PC-9 (cell line): ENCODE measurements around the gene EMSY. TPM values are rescaled to one million over a fixed set of nuclear protein-coding genes. Genes with fewer than 3 reads are reported as not detected.

ENCODE experiments used
- BruUV-seq: library from RNA; stranded (reverse); fragments of 400-500 nt; replicated peaks from 2 replicates; lab custom pipeline; 2021; lab: Mats Ljungman, UMichigan
- CTCF ChIA-PET: fragments of 300-600 bp; sonication (Branson Sonifier 250); formaldehyde crosslinking; loops from one replicate; lab custom pipeline; 2022; ENCODE audit warnings: antibody characterized with exemption; lab: Charles Lee
- POLR2A ChIA-PET: fragments of 300-600 bp; sonication (Branson Sonifier 250); formaldehyde crosslinking; loops from one replicate; lab custom pipeline; 2022; ENCODE audit warnings: antibody characterized with exemption; ENCODE audit not compliant: unreplicated experiment; lab: Charles Lee
- DNase-seq, 2 experiments: peaks; one replicate each; pipeline versions ENCODE4 v3.0.0 to v3.0.0-alpha.2; 2015 to 2022; ENCODE audit warnings: mixed read lengths in 1 of 2
- H2AFZ ChIP-seq: fragments of 200-600 bp; sonication (generic); 2 replicates; pipeline ENCODE4 v1.8.1; 2017; ENCODE audit warnings: antibody characterized with exemption
- H3F3A ChIP-seq: fragments of 200-600 bp; sonication (generic); 2 replicates; pipeline ENCODE4 v1.8.1; 2017; ENCODE audit warnings: antibody characterized with exemption, mild to moderate bottlenecking, low read depth; ENCODE audit not compliant: insufficient read depth
- H3K27ac ChIP-seq: fragments of 200-600 bp; sonication (generic); 2 replicates; pipeline ENCODE4 v1.6.1; 2016; ENCODE audit warnings: mixed run types
- H3K27me3 ChIP-seq: fragments of 200-600 bp; sonication (generic); 2 replicates; pipeline ENCODE4 v1.6.1; 2016; ENCODE audit warnings: low read depth, mixed run types; ENCODE audit not compliant: insufficient read depth
- H3K36me3 ChIP-seq: fragments of 200-600 bp; sonication (generic); 2 replicates; pipeline ENCODE4 v1.6.1; 2016; ENCODE audit warnings: low read depth, mixed run types
- H3K4me1 ChIP-seq: fragments of 200-600 bp; sonication (generic); replicated peaks from 2 replicates; pipeline ENCODE4 v1.6.1; 2016; ENCODE audit warnings: mixed run types; ENCODE audit not compliant: insufficient read depth
- H3K4me2 ChIP-seq: fragments of 200-600 bp; sonication (generic); 2 replicates; pipeline ENCODE4 v1.6.1; 2017; ENCODE audit warnings: mixed run types
- H3K4me3 ChIP-seq: fragments of 200-600 bp; sonication (generic); 2 replicates; pipeline ENCODE4 v1.6.1; 2016; ENCODE audit warnings: mixed run types
- H3K79me2 ChIP-seq: fragments of 200-600 bp; sonication (generic); 2 replicates; pipeline ENCODE4 v1.6.1; 2017; ENCODE audit warnings: low read depth, mixed run types
- H3K9me2 ChIP-seq: fragments of 200-600 bp; sonication (generic); 2 replicates; pipeline ENCODE4 v1.8.1; 2017; ENCODE audit warnings: mild to moderate bottlenecking; ENCODE audit not compliant: insufficient read depth
- H3K9me3 ChIP-seq: fragments of 200-600 bp; sonication (generic); 2 replicates; pipeline ENCODE4 v1.8.1; 2016; ENCODE audit warnings: low read depth; ENCODE audit not compliant: insufficient read depth
- H4K20me1 ChIP-seq: fragments of 200-600 bp; sonication (generic); 2 replicates; pipeline ENCODE4 v1.8.1; 2017; ENCODE audit not compliant: insufficient read depth
- EZH2 ChIP-seq: fragments of 200-600 bp; sonication (generic); IDR thresholded peaks from 2 replicates; pipeline ENCODE4 v1.8.0; 2017; ENCODE audit warnings: antibody characterized with exemption, low read depth
- intact Hi-C: fragments of 100-400 bp; cut with micrococcal nuclease; formaldehyde crosslinking; loops from one replicate; pipeline ENCODE4 v1.10.0; 2022; ENCODE audit not compliant: unreplicated experiment
- total RNA-seq: library from RNA; stranded (reverse); gene quantifications from 2 replicates; pipeline ENCODE4 v1.2.3, GENCODE V29; 2021
- TF ChIP-seq, protein P1 (sequence below): fragments of 200-600 bp; sonication (generic); conservative IDR thresholded peaks from 2 replicates; pipeline ENCODE4 v1.6.1; 2017; ENCODE audit warnings: mixed run types, antibody characterized with exemption, mild to moderate bottlenecking, moderate library complexity

Gene EMSY
- total RNA-seq, 1 experiment from 2014 or later, result 37.4 TPM

DNA sequence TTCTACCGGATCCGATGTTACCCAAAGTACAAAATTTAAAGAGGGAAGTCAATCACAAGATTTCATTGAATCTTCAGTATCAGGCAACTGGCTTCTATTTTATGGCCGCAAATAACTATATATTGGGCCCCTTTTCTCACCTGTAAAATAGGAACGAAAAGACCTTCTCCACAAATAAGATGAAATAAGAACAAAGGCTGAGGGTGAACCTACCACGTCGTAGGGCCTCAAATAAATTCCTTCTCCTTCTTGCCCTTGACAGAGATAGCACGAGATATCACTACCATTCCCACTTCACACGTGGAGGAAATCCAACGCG, 794 bp upstream of the EMSY start:
- POLR2A ChIA-PET, result no interaction called here

DNA sequence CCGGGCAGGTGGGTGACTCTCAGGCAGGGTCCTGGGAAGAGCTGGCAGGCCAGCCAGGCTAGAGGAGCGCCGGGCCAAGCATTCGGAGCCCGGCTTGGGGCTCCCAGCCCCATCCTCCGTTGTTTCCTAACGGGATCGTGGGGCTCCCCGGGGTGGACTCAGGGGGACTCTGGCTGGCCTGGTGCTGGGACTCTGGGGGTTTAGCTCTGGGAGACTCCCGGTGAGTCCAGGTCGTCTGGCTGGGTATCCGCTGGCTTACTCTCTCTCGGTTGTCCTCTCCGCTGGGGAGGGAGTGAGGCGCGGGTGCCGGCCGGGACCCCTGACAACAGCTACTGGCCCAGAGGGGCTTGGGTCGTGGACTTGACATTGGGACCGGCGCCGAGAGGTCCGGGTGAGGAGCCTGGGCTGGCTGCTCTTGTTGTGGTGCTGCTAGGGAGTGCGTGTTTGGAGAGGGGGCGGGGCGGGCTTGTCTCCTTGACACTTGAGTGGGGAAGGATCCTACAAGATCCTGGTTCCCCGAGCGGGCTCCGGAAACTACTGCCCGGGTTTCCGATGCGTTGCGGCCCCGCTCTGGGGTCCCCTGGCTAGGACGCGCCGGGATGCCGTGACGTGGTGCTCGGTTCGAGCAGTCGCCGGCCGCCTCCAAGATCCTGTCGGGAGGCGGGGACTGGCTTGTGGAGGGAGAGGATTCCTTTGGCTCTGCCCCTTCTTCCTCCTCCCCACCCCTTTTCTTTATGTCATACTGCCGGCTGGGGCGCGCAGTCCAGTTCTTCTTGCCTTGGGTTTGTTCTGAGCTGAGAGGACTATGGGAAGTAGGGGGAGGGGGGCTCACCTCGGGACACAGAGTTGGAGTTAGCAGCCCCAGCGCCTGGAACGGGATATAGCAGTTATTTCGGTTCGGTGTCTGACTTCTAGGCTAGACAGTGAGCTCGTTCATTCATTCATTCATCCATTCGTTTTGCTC, 585 bp downstream of the EMSY start:
- POLR2A ChIA-PET, result interaction anchor here (0.7 kb wide), 1 partner anchor 1144 kb away, joined by 4 read pairs; the partner anchor contains the start of gene AQP11
- CTCF ChIA-PET, result no interaction called here

More for the DNA sequence above, 794 bp upstream of the EMSY start:
- BruUV-seq, result TSS peak; percentile 78
- H3K4me2 ChIP-seq, result peak overlapping the region; percentile 87
- no peaks in the 10 kb centered on the region for H3K27me3 ChIP-seq
- H3F3A ChIP-seq, result no peaks in the 10 kb centered on the region
- CTCF ChIA-PET, result no interaction called here
- peaks cover 20% of the 10 kb centered on the region for H3K4me1 ChIP-seq
- H3K9me3 ChIP-seq, result no peaks in the 10 kb centered on the region
- peaks cover 56% of the 10 kb centered on the region for H3K79me2 ChIP-seq
- H3K27ac ChIP-seq, result peak overlapping the region; percentile 66
- TF ChIP-seq, protein P1, sequence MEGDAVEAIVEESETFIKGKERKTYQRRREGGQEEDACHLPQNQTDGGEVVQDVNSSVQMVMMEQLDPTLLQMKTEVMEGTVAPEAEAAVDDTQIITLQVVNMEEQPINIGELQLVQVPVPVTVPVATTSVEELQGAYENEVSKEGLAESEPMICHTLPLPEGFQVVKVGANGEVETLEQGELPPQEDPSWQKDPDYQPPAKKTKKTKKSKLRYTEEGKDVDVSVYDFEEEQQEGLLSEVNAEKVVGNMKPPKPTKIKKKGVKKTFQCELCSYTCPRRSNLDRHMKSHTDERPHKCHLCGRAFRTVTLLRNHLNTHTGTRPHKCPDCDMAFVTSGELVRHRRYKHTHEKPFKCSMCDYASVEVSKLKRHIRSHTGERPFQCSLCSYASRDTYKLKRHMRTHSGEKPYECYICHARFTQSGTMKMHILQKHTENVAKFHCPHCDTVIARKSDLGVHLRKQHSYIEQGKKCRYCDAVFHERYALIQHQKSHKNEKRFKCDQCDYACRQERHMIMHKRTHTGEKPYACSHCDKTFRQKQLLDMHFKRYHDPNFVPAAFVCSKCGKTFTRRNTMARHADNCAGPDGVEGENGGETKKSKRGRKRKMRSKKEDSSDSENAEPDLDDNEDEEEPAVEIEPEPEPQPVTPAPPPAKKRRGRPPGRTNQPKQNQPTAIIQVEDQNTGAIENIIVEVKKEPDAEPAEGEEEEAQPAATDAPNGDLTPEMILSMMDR, result no peak
- TF ChIP-seq EZH2, result no peak
- peak overlapping the region; percentile 73 for H3K4me3 ChIP-seq
- peaks cover 20% of the 10 kb centered on the region for H3K36me3 ChIP-seq
- intact Hi-C loops, result loop anchor here (1.0 to 10.0 kb wide), 3 partner anchors 63 to 341 kb away; partner anchors contain the start of genes GVQW3, THAP12, TSKU and WNT11
- no peak for DNase-seq
- H2AFZ ChIP-seq, result peak overlapping the region; percentile 88
- H4K20me1 ChIP-seq, result peaks cover 12% of the 10 kb centered on the region
- H3K9me2 ChIP-seq, result no peaks in the 10 kb centered on the region

DNA sequence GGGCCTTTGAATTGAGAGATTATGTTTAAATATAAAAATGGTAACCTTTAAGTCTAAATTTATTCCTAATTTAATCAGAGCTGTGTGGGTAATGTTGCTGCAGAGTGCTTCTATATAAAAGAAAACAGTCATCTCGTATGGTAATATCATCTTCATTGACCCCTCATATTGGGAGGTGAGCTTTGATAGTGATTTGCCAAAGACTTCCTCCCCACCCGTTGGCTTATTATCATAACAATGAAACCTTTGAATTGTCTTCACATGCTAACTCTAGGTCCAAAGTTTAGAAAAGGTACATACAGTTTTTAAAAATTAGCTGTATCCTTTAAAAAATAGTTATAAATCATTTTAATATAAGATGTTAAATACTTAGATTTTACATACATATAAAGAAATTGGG, 3.7 kb downstream of the EMSY start:
- no peak overlapping the region for H3K27ac ChIP-seq
- intact Hi-C loops, result loop anchor here (10.0 kb wide), 1 partner anchor 336 kb away; the partner anchor contains the start of gene TSKU
- peaks cover 14% of the 10 kb centered on the region for H4K20me1 ChIP-seq
- TF ChIP-seq, protein P1, result no peak
- no peak for TF ChIP-seq EZH2
- H3K9me2 ChIP-seq, result no peaks in the 10 kb centered on the region
- H3K9me3 ChIP-seq, result no peaks in the 10 kb centered on the region
- no peak overlapping the region for H3K4me3 ChIP-seq
- H3K4me1 ChIP-seq, result peaks cover 12% of the 10 kb centered on the region
- ChIA-PET CTCF (no interaction called here), POLR2A (interaction anchor here (0.6 to 0.7 kb wide), 3 partner anchors 19 to 240 kb away, joined by 4 to 5 read pairs (median 5); no protein-coding TSS in a partner anchor)
- no peaks in the 10 kb centered on the region for H3K27me3 ChIP-seq
- H3K36me3 ChIP-seq, result peaks cover 36% of the 10 kb centered on the region
- no TSS peak for BruUV-seq
- no peaks in the 10 kb centered on the region for H3F3A ChIP-seq
- H2AFZ ChIP-seq, result no peak overlapping the region
- peaks cover 42% of the 10 kb centered on the region for H3K79me2 ChIP-seq
- no peak overlapping the region for H3K4me2 ChIP-seq
- no peak for DNase-seq

More for the DNA sequence above, 585 bp downstream of the EMSY start:
- Histone ChIP-seq H3K9me2 (no peaks in the 10 kb centered on the region), H3K4me2 (peak overlapping the region; percentile 87), H3F3A (no peaks in the 10 kb centered on the region), H3K27me3 (no peaks in the 10 kb centered on the region), H3K36me3 (peaks cover 25% of the 10 kb centered on the region), H4K20me1 (peaks cover 14% of the 10 kb centered on the region), H2AFZ (peak overlapping the region; percentile 97), H3K9me3 (no peaks in the 10 kb centered on the region), H3K4me3 (peak overlapping the region; percentile 73), H3K27ac (peak overlapping the region; percentile 25), H3K79me2 (peaks cover 56% of the 10 kb centered on the region), H3K4me1 (peaks cover 20% of the 10 kb centered on the region)
- TF ChIP-seq, protein P1, result no peak
- TF ChIP-seq EZH2, result no peak
- no TSS peak for BruUV-seq
- DNase-seq, result peak; percentile 77
- intact Hi-C loops, result loop anchor here (2.0 to 10.0 kb wide), 2 partner anchors 239 to 339 kb away; partner anchors contain the start of genes TSKU and WNT11
